22Rv1 (cell line): ENCODE results near the gene NCK2.

Experiments
- H3K27ac ChIP-seq: fragments of 450-650 bp; 2 replicates; pipeline ENCODE4 v1.5.1; 2017
- CTCF ChIP-seq: fragments of 450-650 bp; IDR thresholded peaks from 2 replicates; pipeline ENCODE4 v1.5.1; 2017; ENCODE audit warnings: mild to moderate bottlenecking
- ZFX ChIP-seq: fragments of 450-650 bp; IDR thresholded peaks from 2 replicates; pipeline ENCODE4 v1.6.1; 2017; ENCODE audit warnings: antibody characterized with exemption, borderline replicate concordance

Gene NCK2

GRCh38 chr2:105882920-105883435, 138.3 kb downstream of the NCK2 start:
- TF ChIP-seq ZFX (no peak), CTCF (no peak)

GRCh38 chr2:105883911-105884694, 139.4 kb downstream of the NCK2 start:
- TF ChIP-seq ZFX = no peak
- no peak for TF ChIP-seq CTCF
- no peak overlapping the region for H3K27ac ChIP-seq

More at GRCh38 chr2:105882920-105883435, 138.3 kb downstream of the NCK2 start:
- no peak overlapping the region for H3K27ac ChIP-seq

GRCh38 chr2:105885456-105885855, 140.7 kb downstream of the NCK2 start:
- no peak overlapping the region for H3K27ac ChIP-seq
- TF ChIP-seq CTCF (no peak), ZFX (no peak)

- no peak for TF ChIP-seq CTCF
- TF ChIP-seq ZFX = no peak
Measured at GRCh38 chr2:105886029-105886454, 141.3 kb downstream of the NCK2 start.

GRCh38 chr2:105886687-105887086, 142.0 kb downstream of the NCK2 start:
- no peak for TF ChIP-seq ZFX
- TF ChIP-seq CTCF = no peak
- no peak overlapping the region for H3K27ac ChIP-seq

More at GRCh38 chr2:105886029-105886454, 141.3 kb downstream of the NCK2 start:
- H3K27ac ChIP-seq = no peak overlapping the region

GRCh38 chr2:105887256-105887655, 142.5 kb downstream of the NCK2 start:
- H3K27ac ChIP-seq = no peak overlapping the region
- TF ChIP-seq ZFX (no peak), CTCF (no peak)

- H3K27ac ChIP-seq = no peak overlapping the region
Measured at GRCh38 chr2:105888625-105889024, 143.9 kb downstream of the NCK2 start.

More at GRCh38 chr2:105888625-105889024, 143.9 kb downstream of the NCK2 start:
- TF ChIP-seq ZFX (no peak), CTCF (peak; percentile 22)
